Activated gamma-delta T cell treated with anti-CD3 and anti-CD28 coated beads, Interleukin-2, amount 50 U/mL, for 16 hours (primary cell): ENCODE data around the gene OR52H1.
"Not testable (repeated sequence)": the region's sequence is repeated elsewhere in the genome, so short reads cannot be mapped to it uniquely, and the experiment has no call there.

Experiments
- DNase-seq: peaks from one replicate; pipeline ENCODE4 v3.0.0-alpha.2; 2020; ENCODE audit warnings: low read depth

OR52H1 gene

DNA sequence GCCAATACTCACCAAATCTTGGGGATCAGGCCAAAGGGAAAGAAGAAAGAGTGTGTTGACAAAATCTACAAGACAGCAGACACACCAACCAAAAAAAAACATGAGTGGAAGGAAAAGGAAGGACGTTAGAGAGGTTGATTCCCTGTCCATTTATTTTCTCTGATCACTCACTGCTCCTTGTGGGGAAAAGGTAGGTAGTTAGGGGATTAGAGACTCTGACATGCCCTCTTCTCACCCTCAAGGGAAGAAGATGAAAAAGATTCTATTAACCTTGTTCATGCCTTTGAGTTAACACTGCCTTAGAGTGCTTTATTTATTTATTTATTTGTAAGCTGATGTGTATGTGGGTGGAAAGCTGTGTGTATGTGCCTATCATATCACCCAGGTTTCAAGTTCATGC, at the start of gene OR52H1:
Gene OR52H1, minus strand, starts transcription at position 101 of the 400 bp plus-strand sequence. CDS start 3,035 bp downstream, outside the sequence.
- DNase-seq: no peak

DNA sequence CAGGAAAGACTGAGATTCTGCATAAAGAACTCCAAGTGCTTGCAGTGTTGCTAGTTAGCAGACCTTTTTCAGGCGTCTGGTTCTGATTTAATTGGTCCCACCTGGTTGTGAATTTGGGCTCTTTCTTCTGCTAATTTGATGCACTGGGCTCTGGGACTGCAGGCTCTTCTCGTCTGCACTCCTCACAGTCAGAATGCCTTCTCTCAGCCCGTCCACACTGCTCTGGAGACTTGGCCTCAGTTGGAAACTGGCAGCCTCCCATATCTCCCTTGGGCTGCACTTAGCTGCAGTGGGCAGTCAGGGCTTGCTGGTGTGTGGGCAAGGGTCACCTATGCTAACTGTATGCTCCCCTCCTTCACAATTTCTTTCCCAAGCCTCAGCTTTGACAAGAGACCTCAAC, 49.6 kb upstream of the OR52H1 start:
- DNase-seq: no peak

DNA sequence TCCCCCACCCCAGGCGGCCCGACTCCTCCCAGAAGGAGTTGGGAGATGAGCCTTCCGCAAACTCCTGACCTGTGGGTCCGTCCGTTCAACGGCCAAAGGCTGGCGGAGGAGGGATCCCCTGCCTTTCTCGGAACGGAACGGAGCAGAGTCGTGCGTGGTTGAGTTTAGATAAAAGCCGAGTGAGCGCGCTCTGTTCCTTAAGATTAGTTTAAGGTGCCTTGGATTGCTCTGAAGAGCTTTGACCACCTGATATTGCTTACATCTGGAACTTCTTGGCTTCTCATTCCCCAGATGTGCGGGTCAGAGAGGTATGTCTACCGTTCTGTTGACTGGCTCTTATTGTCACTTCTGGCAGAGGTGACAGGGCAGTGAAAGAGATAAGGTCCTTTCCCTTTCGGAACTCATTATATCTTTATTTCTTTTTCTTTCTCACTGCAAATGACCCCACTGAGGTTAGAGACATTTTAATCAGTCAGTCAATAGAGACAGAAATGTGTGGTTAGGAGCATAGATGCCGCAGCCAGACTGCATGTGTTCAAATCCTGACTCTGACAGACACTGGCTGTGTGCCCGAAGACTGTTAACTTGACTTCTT, 48.4 kb upstream of the OR52H1 start, which contains the start of gene TRIM6:
Gene TRIM6, plus strand, starts transcription at position 31 of the 595 bp plus-strand sequence. Its CDS starts 261 bp downstream, at position 292.
- no peak for DNase-seq

DNA sequence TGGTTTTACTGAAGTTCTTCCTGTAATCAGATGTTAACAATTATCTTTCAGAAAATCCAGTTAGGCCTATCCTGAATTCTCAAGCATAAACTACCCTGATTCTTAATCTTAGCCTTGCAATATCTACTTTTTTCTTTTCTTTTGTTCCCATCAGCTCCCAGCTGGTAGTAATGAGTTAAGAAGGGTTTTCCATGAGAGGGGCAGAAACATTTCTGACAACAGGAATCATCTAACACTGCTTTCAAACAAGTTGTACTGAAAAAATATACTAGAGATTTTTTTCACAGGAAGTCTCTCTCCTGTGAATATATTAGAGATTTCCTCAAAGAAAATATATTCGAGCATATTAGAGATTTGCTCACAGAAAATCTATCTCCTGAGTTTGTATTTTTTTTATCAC, 44.8 kb upstream of the OR52H1 start:
- DNase-seq: no peak

DNA sequence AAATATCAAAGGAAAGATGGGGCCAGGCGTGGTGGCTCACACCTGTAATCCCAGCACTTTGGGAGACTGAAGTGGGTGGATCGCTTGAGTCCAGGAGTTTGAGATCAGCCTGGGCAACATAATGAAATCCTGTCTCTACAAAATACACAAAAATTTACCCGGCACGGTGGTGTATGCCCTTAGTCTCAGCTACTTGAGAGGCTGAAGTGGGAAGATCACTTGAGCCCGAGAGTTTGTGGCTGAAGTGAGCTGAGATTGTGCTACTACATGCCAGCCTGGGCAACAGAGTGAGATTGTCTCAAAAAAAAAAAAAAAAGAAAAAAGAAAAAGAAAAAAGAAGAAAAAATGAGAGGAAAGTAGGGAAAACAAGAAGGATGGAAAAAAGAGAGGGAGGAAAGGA, 44.3 kb upstream of the OR52H1 start:
- no peak for DNase-seq

DNA sequence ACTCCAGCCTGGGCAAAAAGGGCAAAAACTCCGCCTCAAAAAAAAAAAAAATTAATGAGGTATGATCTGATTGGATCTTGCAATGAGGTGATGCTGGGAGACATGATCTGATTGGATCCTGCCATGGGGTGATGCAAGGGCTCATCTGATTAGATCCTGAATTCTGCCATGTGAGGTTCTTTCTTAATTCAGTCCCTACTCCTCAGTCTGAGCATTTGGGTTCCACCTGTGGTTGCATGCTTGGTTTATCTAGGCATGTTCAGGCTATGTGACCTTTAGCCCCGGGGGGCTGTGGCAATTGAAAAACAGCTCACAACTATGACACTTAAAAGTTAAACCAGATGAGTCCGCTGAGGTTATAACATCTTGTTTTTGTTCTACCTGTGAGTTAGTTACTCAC, 43.3 kb upstream of the OR52H1 start:
- DNase-seq: no peak

DNA sequence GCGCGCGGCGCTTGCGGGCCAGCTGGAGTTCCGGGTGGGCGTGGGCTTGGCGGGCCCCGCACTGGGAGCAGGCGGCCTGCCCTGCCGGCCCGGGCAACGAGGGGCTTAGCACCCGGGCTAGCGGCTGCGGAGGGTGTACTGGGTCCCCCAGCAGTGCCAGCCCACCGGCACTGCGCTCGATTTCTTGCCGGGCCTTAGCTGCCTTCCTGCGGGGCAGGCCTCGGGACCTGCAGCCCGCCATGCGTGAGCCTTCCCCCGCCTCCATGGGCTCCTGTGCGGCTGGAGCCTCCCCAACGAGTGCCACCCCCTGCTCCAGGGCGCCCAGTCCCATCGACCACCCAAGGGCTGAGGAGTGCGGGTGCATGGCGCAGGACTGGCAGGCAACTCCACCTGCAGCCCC, 41.6 kb upstream of the OR52H1 start:
- DNase-seq: not testable (repeated sequence)

DNA sequence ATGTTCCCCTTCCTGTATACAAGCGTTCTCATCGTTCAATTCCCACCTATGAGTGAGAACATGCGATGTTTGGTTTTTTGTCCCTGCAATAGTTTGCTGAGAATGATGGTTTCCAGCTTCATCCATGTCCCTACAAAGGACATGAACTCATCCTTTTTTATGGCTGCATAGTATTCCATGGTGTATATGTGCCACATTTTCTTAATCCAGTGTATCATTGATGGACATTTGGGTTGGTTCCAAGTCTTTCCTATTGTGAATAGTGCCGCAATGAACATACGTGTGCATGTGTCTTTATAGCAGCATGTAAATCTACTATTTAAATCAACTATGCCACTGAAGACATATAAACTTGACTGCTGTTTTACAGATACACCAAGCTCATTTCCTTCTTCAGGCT, 36.1 kb upstream of the OR52H1 start:
- DNase-seq: not testable (repeated sequence)

DNA sequence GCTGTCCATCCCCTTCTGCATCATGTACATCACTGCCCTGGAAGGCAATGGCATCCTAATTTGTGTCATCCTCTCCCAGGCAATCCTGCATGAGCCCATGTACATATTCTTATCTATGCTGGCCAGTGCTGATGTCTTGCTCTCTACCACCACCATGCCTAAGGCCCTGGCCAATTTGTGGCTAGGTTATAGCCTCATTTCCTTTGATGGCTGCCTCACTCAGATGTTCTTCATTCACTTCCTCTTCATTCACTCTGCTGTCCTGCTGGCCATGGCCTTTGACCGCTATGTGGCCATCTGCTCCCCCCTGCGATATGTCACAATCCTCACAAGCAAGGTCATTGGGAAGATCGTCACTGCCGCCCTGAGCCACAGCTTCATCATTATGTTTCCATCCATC, 32.7 kb upstream of the OR52H1 start:
- DNase-seq: no peak

DNA sequence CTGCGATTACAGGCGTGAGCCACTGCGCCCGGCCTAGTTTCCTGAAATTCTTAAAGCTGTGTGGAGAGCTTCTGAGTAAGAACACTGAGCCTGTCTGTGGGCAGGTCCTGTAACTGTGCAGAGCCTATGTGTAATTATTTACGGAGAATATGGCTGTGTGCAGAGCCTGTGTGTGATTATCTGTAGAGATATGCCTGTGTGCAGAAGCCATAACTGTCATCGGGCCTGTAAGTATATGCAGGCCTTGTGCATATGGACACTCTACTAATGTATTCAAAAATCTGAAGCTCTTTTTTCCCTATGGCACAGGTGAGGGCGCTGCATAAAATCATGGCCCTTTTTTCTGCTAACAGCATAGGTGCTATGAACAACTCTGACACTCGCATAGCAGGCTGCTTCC, 32.2 kb upstream of the OR52H1 start, which contains the start of gene OR52B6:
Gene OR52B6, plus strand, starts transcription at position 301 of the 400 bp plus-strand sequence. Its CDS starts 0 bp downstream, at position 301.
- DNase-seq: no peak

DNA sequence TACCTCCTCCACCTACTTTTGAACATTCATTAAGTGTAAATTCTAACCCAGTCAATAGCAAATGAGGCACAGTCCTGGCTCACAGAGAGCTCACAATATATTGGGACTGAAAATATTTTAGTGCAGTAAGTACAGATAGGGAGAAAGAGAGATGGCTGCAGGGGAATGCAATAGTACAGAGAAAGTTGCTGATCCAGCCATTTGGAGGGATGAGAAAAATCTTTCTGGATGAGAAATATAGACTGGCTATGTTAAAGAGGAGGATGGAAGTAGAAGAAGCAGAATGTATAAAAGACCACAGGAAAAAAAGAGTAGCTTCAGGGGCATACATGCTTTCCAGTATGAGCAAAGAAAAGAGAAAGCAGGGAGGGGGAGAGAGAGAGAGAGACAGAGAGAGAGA, 28.8 kb upstream of the OR52H1 start:
- DNase-seq: no peak

DNA sequence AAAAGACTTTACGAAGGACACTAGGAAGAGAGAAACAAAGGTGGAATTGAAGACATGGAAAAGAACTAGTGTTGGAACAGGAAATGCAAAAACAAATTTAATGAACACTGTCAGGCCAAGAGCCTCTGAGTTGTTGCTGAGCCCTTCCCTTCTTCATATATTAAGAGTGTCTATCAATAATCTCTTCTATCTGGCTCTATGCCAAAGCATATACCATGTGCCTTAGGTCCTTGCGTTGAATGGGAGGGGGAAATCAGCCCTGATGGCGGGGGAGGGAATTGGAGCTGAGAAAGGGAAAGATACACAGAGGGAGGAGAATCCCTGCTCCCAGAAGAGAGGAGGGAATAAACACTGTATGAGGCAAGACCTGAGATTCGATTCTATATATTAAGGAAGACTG, 26.8 kb upstream of the OR52H1 start:
- DNase-seq: no peak

DNA sequence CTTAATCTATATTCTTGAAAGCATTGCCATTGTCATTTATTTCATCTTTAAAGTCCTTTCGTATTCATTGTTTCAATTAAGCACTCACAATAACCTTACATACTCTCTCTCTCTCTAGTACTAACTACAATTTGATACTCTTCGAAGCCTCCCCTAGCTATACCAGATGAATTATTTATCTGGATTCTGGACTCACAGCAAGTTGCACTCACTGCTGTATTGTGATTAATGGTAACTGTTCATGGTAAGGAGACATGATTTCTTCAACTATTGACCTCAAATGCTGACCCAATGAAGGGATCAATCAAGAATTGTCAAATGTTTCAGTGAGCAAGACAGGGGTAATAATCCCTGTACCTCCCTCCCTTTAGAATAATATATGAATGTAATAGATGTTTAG, 26.3 kb upstream of the OR52H1 start:
- DNase-seq: no peak

DNA sequence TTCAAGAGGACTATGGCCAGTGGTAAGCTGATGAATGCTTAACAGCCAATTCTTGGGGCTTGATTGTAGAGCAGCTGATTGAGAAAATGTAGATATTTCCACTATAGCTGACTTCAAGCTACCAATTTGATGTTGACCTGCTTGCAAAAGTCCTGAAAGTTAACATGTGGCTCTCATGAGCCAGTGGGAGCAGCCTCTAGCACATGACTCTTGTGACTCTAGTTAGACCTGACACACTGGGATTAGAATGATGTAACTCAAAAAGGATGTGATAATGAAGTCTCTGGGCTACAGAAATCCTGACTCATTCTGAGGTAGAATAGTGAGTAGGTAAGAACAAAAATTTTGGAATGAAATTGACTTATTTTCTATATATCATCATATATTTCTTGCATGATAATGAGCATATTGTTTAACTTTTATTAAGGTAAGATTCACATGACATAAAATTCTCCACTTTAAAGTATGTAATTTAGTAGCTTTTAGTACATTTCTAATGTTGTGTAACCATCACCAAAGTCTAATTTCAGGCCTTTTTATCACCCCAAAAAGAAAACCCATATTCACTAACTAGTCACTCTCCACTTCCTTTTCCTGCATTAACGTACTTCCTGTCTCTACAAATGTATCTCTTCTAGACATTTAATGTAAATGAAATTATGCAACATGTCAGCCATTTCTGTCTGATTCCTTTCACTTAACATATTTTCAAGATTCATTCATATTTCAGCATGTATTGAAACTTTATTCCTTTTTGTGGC, 16.1 kb upstream of the OR52H1 start:
- DNase-seq: no peak

DNA sequence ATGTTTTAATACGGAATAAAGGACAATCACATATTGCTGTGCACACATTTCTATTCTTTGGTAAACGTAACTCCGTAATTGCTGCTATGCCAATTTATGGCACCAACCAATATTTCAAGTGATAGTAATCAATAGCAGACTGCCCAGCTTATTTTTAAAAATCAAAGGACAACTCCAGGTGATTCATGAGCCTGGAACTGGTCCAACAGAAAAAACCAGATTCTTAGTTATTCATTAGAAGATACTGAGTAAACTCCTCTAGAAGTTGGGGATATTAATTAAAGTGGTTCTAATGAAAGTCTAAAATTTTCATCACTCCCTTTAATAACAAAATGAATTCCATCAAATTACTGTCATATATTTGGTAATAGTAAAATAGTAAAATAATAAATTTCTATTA, 9.4 kb upstream of the OR52H1 start:
- DNase-seq: no peak

DNA sequence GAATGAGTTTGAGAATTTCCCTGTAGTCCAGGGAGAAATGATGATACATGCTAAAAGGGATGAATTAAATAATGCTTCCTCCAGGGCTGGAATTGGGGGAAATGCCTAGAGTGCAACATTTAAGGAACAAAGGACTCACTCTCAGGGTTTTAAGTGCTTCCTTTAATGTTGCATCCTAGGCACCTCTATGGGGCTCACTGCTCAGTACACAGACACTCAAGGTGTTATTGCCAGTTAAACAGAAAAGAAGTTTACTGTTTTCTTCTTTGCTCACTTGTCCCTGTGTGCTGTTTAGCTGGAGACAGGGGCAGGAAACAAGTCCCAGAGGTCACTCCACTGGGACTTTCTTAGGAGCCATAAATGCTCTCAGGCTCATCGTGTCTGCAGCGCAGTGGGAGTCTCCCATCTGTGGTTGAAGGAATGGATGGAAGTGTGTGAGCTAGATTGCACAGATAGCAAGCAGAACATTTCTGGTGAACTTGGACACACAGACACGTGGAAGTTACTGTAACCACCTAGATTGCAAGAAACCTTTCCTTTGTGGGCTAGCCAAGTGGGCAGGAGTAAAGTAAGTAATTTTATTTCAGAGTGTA, 8.4 kb upstream of the OR52H1 start:
- no peak for DNase-seq

DNA sequence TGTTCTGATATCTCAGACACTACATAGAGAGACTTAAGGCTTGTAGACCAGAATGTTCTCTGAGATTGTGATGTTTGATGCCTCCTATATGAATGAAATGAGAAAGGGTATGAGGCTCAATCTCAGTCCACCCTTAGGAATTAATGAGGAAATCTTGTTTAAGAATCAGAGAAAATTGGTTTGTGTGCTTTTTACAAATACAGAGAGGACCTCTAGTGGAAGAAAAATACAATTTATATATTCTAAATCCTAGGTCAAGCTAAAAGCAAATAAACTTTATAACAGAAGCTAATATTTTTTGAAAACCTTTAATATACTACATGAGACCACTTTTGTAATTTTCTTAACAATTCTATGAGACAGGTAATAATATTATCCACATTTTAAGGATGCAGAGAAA, 5.0 kb upstream of the OR52H1 start:
- no peak for DNase-seq

DNA sequence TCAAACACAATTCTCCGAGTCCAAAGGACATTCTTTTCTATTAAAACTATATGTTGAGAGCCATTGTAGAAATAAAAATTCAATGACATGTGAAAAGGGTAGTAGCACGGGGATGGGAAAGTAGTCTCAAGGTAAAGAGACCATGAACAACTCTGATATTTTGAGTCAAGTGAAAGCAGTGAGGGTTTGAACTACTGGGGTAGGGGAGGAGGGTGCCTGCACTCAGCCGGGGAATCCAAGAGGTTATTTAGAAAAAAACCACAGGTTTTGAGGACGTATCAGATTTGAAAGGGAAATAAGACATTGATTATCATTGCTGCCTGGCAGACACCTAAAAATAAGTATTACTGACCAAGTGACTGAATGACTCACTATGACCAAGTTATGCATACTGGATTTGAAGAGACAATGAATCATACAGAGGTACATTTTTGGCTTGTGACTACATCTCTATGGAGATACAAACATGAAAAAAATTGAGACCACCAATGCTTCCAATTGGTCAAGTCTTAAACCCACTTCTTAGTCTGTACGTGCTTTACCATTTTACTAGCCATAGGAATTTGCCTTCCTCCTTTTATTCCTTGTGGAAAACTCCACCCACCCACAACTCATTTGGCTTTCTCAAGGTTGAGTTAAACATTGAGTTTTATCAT, 2.2 kb upstream of the OR52H1 start:
- no peak for DNase-seq

DNA sequence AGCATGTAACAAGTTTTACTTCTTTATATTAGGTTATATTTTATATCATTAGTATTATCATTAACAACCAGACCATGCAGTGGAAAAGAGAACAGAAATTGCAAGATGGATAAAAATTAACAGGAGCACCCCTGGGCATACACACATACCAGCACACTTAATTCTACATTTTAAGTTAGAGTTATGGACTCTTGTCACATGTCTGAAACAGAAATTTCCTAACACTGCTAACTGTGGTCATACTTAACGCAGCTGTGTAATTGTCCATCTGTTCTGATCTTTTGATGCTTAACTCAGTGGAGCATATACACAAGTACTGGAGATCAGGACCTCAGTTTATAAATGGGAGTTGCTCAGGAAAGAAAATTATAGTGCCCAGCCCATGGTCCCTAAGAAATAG, 358 bp downstream of the OR52H1 start:
- no peak for DNase-seq

DNA sequence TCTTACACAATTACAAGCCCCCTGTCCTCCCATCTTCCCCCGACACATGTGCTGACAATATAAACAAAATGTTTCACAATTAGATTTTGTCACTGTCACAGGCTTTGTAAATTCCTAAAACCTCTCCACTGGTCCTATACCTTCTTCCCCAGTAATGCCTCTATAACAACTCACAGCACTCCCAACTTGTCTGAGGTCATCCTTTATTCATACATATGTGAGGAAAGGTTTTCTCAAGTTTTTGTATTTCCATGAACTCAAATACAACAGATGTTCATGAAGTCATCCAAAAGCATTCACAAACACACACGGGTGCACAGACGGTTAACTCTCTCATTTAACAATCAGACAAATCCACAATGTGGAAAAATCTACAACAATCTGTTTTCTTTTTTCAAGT, 1.9 kb downstream of the OR52H1 start:
- DNase-seq: no peak

DNA sequence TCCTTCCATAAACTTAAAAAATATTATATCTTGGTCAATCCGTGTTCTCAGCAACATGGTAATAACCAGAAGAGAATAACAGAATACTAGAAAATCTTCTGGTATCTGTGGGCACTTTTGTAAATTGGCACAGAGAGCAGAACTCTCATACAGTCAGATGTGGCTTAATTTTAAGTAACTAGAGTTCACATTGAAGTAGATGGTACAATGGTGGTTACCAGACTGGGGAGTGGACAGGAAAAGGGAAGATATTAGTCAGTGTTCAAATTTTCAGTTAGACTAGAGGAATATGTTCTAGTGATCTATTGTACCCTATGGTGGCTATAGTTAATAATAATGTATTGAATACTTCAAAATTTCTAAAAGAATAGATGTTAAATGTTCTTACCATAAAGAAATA, 6.9 kb downstream of the OR52H1 start:
- DNase-seq: no peak

DNA sequence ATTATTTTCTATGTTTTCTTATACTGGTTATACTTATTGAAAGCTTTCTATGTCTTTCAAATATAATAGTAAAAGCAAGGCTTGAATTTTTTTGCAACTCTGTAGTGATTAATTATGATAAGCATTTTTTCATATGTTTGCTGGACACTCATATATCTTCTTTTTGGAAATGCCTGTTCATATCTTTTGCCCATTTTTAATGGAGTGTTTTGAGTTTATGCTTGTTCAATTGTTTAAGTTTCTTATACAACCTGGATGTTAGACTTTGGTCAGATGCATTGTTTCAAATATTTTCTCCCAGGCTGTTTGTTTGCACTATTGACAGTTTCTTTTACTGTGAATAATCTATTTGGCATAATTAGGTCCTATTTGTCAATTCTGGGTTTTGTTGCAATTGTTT, 11.9 kb downstream of the OR52H1 start:
- DNase-seq: no peak

DNA sequence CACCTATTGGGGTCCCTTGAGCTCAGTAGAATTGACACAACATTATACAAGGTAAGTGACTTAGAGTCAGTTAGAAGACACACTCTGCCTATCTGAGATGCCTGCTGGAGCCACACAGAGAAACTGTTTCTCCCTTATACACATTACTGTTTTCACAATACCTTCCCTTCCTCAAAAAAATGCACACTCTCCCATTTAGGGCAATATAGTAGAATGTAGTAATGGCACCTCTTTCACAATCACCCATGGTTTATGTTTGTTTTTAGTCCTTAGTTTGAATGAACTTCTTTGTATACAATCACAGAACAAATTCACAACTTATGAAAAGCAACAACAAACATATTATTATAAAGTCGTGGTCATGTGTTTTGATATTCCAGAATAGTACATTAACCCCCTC, 14.3 kb downstream of the OR52H1 start:
- no peak for DNase-seq
